Trophoblast cell (in vitro differentiated cells and primary cell): ENCODE results near the gene LRRN4CL. TPM values are rescaled to one million over a fixed set of nuclear protein-coding genes. Genes with fewer than 3 reads are reported as not detected.
"Not testable (repeated sequence)": the region's sequence is repeated elsewhere in the genome, so short reads cannot be mapped to it uniquely, and the experiment has no call there.

Experiments
- DNase-seq, 2 donors: peaks; one replicate each; pipeline ENCODE4 v3.0.0-alpha.2; 2016
- H2AFZ ChIP-seq: 2 replicates; pipeline ENCODE4 v1.6.1; 2013; ENCODE audit warnings: low read length, moderate library complexity, mild to moderate bottlenecking; ENCODE audit not compliant: insufficient read depth, poor library complexity
- H2AK5ac ChIP-seq: 2 replicates; pipeline ENCODE4 v1.6.1; 2013; ENCODE audit warnings: mild to moderate bottlenecking, low read length
- H2BK120ac ChIP-seq: 2 replicates; pipeline ENCODE4 v1.6.1; 2013; ENCODE audit warnings: low read length, mild to moderate bottlenecking, moderate library complexity; ENCODE audit not compliant: insufficient read depth, poor library complexity
- H2BK12ac ChIP-seq: 2 replicates; pipeline ENCODE4 v1.6.1; 2013; ENCODE audit warnings: mild to moderate bottlenecking, low read length, moderate library complexity
- H2BK5ac ChIP-seq: 2 replicates; pipeline ENCODE4 v1.6.1; 2013; ENCODE audit warnings: low read length, low read depth, moderate library complexity, mild to moderate bottlenecking; ENCODE audit not compliant: poor library complexity
- H3K14ac ChIP-seq: 2 replicates; pipeline ENCODE4 v1.6.1; 2013; ENCODE audit warnings: mild to moderate bottlenecking, low read length
- H3K18ac ChIP-seq: 2 replicates; pipeline ENCODE4 v1.6.1; 2013; ENCODE audit warnings: mild to moderate bottlenecking, low read length
- H3K23ac ChIP-seq: 2 replicates; pipeline ENCODE4 v1.6.1; 2013; ENCODE audit warnings: low read length
- H3K27ac ChIP-seq: 2 replicates; pipeline ENCODE4 v1.5.1; 2013; ENCODE audit warnings: low read depth, mild to moderate bottlenecking, inconsistent platforms, low read length, moderate library complexity
- H3K27me3 ChIP-seq: 2 replicates; pipeline ENCODE4 v1.6.1; 2013; ENCODE audit warnings: inconsistent platforms, mild to moderate bottlenecking, low read length, moderate library complexity; ENCODE audit not compliant: insufficient read depth
- H3K36me3 ChIP-seq, 2 experiments: 1 replicate in 1 of 2; 2 replicates in 1 of 2; pipeline ENCODE4 v1.6.1; 2013; ENCODE audit warnings: low read length in 2 of 2, mild to moderate bottlenecking in 2 of 2, moderate library complexity in 1 of 2; ENCODE audit not compliant: insufficient read depth in 2 of 2, control insufficient read depth in 1 of 2
- H3K4ac ChIP-seq: 2 replicates; pipeline ENCODE4 v1.6.1; 2013; ENCODE audit warnings: low read depth, mild to moderate bottlenecking, low read length, moderate library complexity
- H3K4me1 ChIP-seq, 2 experiments: 1 replicate in 1 of 2; 2 replicates in 1 of 2; pipeline ENCODE4 v1.6.1; 2013; ENCODE audit warnings: low read length in 2 of 2, mild to moderate bottlenecking in 2 of 2, moderate library complexity in 1 of 2; ENCODE audit not compliant: insufficient read depth in 2 of 2, control insufficient read depth in 1 of 2
- H3K4me2 ChIP-seq: 2 replicates; pipeline ENCODE4 v1.6.1; 2013; ENCODE audit warnings: inconsistent platforms, mild to moderate bottlenecking, low read length, moderate library complexity
- H3K4me3 ChIP-seq: 2 replicates; pipeline ENCODE4 v1.5.1; 2013; ENCODE audit warnings: mild to moderate bottlenecking, low read depth, low read length, inconsistent platforms
- H3K79me1 ChIP-seq: one replicate; pipeline ENCODE4 v1.6.1; 2013; ENCODE audit warnings: low read length
- H3K79me2 ChIP-seq: 2 replicates; pipeline ENCODE4 v1.6.1; 2013; ENCODE audit warnings: low read length, mild to moderate bottlenecking; ENCODE audit not compliant: control insufficient read depth, insufficient read depth, poor library complexity
- H3K9ac ChIP-seq: 2 replicates; pipeline ENCODE4 v1.6.1; 2013; ENCODE audit warnings: mild to moderate bottlenecking, low read length
- H3K9me3 ChIP-seq: 2 replicates; pipeline ENCODE4 v1.6.1; 2013; ENCODE audit warnings: low read depth, mild to moderate bottlenecking, control low read depth, inconsistent platforms, low read length; ENCODE audit not compliant: insufficient read depth
- H4K12ac ChIP-seq: 2 replicates; pipeline ENCODE4 v1.6.1; 2013; ENCODE audit warnings: low read depth, mild to moderate bottlenecking, low read length, moderate library complexity
- H4K8ac ChIP-seq: 2 replicates; pipeline ENCODE4 v1.6.1; 2013; ENCODE audit warnings: low read depth, mild to moderate bottlenecking, low read length, moderate library complexity
- H4K91ac ChIP-seq: one replicate; pipeline ENCODE4 v1.6.1; 2013; ENCODE audit warnings: low read depth, mild to moderate bottlenecking, low read length, moderate library complexity
- WGBS: extraction: QIAGEN DNeasy Blood & Tissue Kit; methylation state at CpG from one replicate; pipeline ENCODE4 v1.1.7; 2013; ENCODE audit warnings: missing lambda C conversion rate; ENCODE audit not compliant: insufficient read length, insufficient coverage; ENCODE audit errors: extremely low coverage; 5-methylcytosine and 5-hydroxymethylcytosine counted together
- polyA plus RNA-seq: library from polyadenylated mRNA; stranded (reverse); fragments of 200-250 nt; gene quantifications from 2 replicates; pipeline ENCODE4 v1.2.3, GENCODE V29; 2013

Gene LRRN4CL
- polyA plus RNA-seq: 0.03 and 0.05 TPM in 2 replicates

DNA sequence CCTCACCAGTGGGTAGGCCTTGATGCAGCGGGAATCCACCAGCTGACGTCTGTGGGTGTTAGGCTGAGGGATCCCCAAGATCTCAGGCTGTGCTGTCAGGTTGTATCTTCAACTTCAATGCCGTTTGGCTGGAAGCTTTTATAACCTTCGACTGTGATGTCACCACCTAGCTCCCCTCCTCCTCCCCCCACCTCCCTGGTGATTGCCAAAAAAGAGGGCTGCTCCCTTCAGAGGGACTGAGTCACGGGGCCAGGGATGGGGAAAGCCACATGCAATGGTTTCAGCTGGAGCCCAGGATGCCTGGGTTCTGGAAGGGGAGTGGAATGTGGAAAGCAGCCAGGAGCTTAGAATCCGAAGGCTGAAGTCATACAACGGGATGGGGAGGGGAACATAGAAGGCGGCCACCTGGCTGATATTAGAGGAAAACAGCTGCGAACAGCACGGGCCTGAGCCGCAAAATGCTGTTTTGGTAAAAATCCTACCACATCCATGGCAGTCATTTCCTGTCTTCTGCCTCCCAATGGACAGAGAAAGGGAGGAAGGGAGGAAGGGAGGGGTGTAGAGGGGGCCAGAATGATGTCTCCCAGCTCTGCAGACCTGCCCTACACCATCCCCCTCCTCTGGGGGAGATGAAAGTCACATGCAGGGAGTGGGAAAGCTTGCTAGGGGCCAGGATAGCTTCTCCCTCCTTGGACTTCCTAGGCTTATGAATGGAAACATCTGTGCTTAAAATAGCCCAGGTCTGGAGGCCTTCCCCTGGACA lies at the start of gene LRRN4CL:
LRRN4CL (minus strand) TSS at position 110 of the 763 bp plus-strand sequence. CDS start 1,022 bp downstream, outside the sequence.
- Histone ChIP-seq H3K36me3 (peaks cover 40 to 43% of the 10 kb centered on the region in 2 experiments), H3K79me1 (no peaks in the 10 kb centered on the region), H3K4ac (no peak within 1 kb of the TSS), H3K18ac (no peak within 1 kb of the TSS), H3K9ac (no peak within 1 kb of the TSS), H3K4me1 (no peaks in the 10 kb centered on the region), H2BK5ac (no peak within 1 kb of the TSS), H2AK5ac (no peak within 1 kb of the TSS), H3K4me2 (no peak within 1 kb of the TSS), H4K8ac (no peak within 1 kb of the TSS), H3K4me3 (no peak within 1 kb of the TSS), H3K27ac (no peak within 1 kb of the TSS), H2AFZ (no peak within 1 kb of the TSS), H2BK120ac (no peak within 1 kb of the TSS), H3K23ac (no peak within 1 kb of the TSS), H3K14ac (no peak within 1 kb of the TSS), H3K9me3 (no peaks in the 10 kb centered on the region), H4K91ac (no peak within 1 kb of the TSS), H3K27me3 (no peaks in the 10 kb centered on the region), H4K12ac (no peak within 1 kb of the TSS), H3K79me2 (no peaks in the 10 kb centered on the region), H2BK12ac (no peak within 1 kb of the TSS)
- WGBS: no CpG with 5 or more reads among the region's 11 CpGs
- DNase-seq: no peak

DNA sequence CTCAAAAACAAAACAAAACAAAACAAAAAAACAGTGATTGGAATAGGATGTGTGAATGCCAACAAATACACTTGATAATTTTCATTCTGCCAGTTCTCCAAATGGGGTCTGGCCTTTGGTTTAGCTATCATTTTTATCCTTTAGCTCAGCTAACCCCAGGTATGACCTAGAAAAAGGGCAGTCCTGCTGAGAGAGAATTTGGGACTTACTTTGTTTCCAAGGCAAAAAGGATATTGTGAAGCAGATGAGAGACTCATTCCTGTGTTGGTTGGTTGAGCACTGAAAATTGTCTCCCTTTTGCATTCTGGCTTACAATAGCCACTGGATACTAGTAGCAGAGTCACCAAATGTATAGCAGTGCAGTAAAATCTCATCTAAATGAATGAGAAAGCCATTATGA lies 47.9 kb upstream of the LRRN4CL start:
- no peak overlapping the region for H3K14ac ChIP-seq
- H3K18ac ChIP-seq: no peak overlapping the region
- no peak overlapping the region for H3K9ac ChIP-seq
- no peak overlapping the region for H4K8ac ChIP-seq
- no peak overlapping the region for H3K4ac ChIP-seq
- no peak overlapping the region for H2AK5ac ChIP-seq
- no peaks in the 10 kb centered on the region for H3K79me2 ChIP-seq
- no peaks in the 10 kb centered on the region for H3K27me3 ChIP-seq
- no peaks in the 10 kb centered on the region for H3K79me1 ChIP-seq
- no peaks in the 10 kb centered on the region for H3K9me3 ChIP-seq
- H3K23ac ChIP-seq: peak overlapping the region; percentile 81
- H2BK12ac ChIP-seq: no peak overlapping the region
- H3K36me3 ChIP-seq: peaks cover 31 to 47% of the 10 kb centered on the region in 2 experiments
- H2BK5ac ChIP-seq: no peak overlapping the region
- no peak overlapping the region for H4K91ac ChIP-seq
- no peak overlapping the region for H4K12ac ChIP-seq
- no peak overlapping the region for H3K4me3 ChIP-seq
- H3K4me1 ChIP-seq: peaks cover 0 to 2% of the 10 kb centered on the region in 2 experiments
- H2AFZ ChIP-seq: no peak overlapping the region
- no peak for DNase-seq
- no peak overlapping the region for H3K27ac ChIP-seq
- no peak overlapping the region for H2BK120ac ChIP-seq
- no peak overlapping the region for H3K4me2 ChIP-seq

DNA sequence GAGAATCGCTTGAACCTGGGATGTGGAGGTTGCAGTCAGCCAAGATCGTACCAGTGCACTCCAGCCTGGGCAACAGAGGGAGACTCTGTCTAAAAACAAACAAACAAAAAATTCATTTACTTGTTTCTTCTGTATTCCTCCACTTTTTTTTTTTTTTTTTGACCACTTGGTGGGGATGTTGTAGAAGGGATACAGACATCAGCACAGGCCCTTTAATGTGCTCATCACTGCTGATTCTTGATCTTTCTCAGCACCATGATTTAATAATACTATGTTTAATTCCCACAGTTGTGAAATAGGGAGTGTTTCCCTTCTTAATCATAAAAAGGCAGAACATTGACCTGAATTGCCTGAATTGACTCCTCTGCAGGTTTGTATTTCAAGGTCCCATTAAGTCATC lies 43.5 kb upstream of the LRRN4CL start:
- peak in 1 of 2 donors; percentile 58 for DNase-seq
- Histone ChIP-seq H3K79me2 (peaks cover 5% of the 10 kb centered on the region), H3K36me3 (peaks cover 14 to 27% of the 10 kb centered on the region in 2 experiments), H3K4me2 (no peak overlapping the region), H3K4ac (no peak overlapping the region), H3K4me3 (no peak overlapping the region), H4K12ac (no peak overlapping the region), H3K79me1 (peaks cover 8% of the 10 kb centered on the region), H3K9ac (no peak overlapping the region), H2BK120ac (no peak overlapping the region), H4K91ac (no peak overlapping the region), H2BK5ac (no peak overlapping the region), H2BK12ac (no peak overlapping the region), H3K18ac (no peak overlapping the region), H3K27ac (no peak overlapping the region), H2AFZ (no peak overlapping the region), H3K4me1 (peaks cover 2 to 6% of the 10 kb centered on the region in 2 experiments), H4K8ac (no peak overlapping the region), H2AK5ac (no peak overlapping the region), H3K14ac (no peak overlapping the region), H3K23ac (no peak overlapping the region), H3K9me3 (no peaks in the 10 kb centered on the region), H3K27me3 (no peaks in the 10 kb centered on the region)
- no CpG with 5 or more reads among the region's 2 CpGs for WGBS

DNA sequence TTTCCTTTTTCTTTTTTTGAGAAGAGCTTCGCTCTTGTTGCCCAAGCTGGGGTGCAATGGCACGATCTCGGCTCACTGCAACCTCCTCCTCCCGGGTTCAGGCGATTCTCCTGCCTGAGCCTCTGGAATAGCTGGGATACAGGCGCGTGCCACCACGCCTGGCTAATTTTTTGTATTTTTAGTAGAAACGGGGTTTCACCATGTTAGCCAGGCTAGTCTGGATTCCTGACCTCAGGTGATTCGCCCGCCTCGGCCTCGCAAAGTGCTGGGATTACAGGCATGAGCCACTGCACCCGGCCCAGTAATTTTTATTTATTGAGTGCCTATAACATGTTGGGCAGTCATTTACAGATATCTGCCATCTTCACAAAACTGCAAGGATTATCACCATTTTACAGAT lies 40.7 kb upstream of the LRRN4CL start:
- H3K4me2 ChIP-seq, H2BK12ac ChIP-seq, DNase-seq, H2BK5ac ChIP-seq, H3K27me3 ChIP-seq, H3K18ac ChIP-seq, H3K23ac ChIP-seq, H3K4me1 ChIP-seq, H3K9me3 ChIP-seq, H4K8ac ChIP-seq, H3K4me3 ChIP-seq, H2BK120ac ChIP-seq, H4K91ac ChIP-seq, H2AK5ac ChIP-seq, H3K14ac ChIP-seq, H3K27ac ChIP-seq, H2AFZ ChIP-seq, H3K9ac ChIP-seq, H4K12ac ChIP-seq: not testable (repeated sequence)
- peaks cover 27% of the 10 kb centered on the region for H3K79me2 ChIP-seq
- H3K4ac ChIP-seq: peak overlapping the region; percentile 48
- WGBS: no CpG with 5 or more reads among the region's 14 CpGs
- peaks cover 8 to 11% of the 10 kb centered on the region in 2 experiments for H3K36me3 ChIP-seq
- peaks cover 22% of the 10 kb centered on the region for H3K79me1 ChIP-seq
